Frontal cortex (tissue), 4 donors: ENCODE data around the gene OR52A1. TPM values are rescaled to one million over a fixed set of nuclear protein-coding genes. Genes with fewer than 3 reads are reported as not detected.

Experiments used
- DNase-seq, 2 donors: peaks; one replicate each; pipeline ENCODE4 v3.0.0; 2012; ENCODE audit warnings: low spot score in 2 of 2
- FAIRE-seq: peaks from 2 replicates; lab custom pipeline; 2012; peaks lifted over from hg19 to GRCh38; lab: Jason Lieb, UNC
- total RNA-seq: library from RNA; depleted of rRNA; stranded (reverse); fragments of >200 nt; gene quantifications from one replicate; pipeline ENCODE4 v1.2.3, GENCODE V29; 2014
- donor health status: control.
- donor health status: control.
- donor health status: control.

The OR52A1 gene
- total RNA-seq, 1 donor from 2014 or later = under 0.01 TPM

DNA sequence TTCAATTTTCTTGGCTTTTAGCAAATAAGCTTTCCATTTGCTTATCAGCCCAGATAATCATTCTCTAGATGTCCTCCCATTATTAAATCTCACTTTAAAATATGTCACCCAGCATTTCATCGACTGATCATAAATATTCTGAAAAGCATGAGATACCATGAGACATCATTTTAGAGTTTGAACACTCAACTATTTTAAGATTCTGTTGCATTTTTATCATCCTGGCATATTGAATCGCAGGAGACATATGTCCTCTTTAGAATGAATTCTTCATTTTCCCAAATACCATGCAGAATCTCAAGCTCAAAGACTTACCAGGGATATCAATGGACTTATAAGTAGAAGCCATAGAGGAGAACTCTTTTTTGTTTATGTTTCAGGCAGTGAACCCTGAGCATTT, 16.6 kb downstream of the OR52A1 start, which contains the start of gene OR52A5:
Gene OR52A5, minus strand, starts transcription at position 361 of the 400 bp plus-strand sequence. CDS start 5,714 bp downstream, outside the sequence.
- DNase-seq = no peak
- FAIRE-seq = no peak

GRCh38 chr11:5137014-5137413, 17.5 kb downstream of the OR52A1 start:
- DNase-seq (no peak), FAIRE-seq (no peak)

DNA sequence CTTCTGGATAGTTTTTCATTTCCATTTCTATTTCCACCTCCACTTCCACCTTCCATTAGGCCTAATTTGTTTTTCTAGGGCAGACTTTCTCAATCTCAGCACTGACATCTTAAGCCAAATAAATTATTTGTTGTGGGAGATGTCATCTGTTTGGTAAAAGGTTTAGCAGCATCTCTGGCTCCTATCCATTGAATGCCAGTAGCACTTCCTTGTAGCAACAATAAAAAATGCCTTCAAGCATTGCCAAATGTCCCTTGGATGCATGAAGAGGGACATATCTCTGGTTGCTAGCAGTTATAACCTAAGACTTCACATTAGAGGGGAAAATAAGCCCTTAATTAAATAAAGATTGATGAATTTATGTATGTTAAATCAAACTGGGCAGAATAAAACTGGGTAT, 18.3 kb downstream of the OR52A1 start:
- FAIRE-seq (no peak), DNase-seq (no peak)

- DNase-seq (no peak), FAIRE-seq (no peak)
Observed at GRCh38 chr11:5131584-5132335, 22.8 kb downstream of the OR52A1 start.

GRCh38 chr11:5129457-5129877, 25.1 kb downstream of the OR52A1 start:
- no peak for FAIRE-seq

GRCh38 chr11:5124891-5125620, 29.5 kb downstream of the OR52A1 start:
- DNase-seq = no peak
- no peak for FAIRE-seq

More at GRCh38 chr11:5129457-5129877, 25.1 kb downstream of the OR52A1 start:
- DNase-seq = no peak

DNA sequence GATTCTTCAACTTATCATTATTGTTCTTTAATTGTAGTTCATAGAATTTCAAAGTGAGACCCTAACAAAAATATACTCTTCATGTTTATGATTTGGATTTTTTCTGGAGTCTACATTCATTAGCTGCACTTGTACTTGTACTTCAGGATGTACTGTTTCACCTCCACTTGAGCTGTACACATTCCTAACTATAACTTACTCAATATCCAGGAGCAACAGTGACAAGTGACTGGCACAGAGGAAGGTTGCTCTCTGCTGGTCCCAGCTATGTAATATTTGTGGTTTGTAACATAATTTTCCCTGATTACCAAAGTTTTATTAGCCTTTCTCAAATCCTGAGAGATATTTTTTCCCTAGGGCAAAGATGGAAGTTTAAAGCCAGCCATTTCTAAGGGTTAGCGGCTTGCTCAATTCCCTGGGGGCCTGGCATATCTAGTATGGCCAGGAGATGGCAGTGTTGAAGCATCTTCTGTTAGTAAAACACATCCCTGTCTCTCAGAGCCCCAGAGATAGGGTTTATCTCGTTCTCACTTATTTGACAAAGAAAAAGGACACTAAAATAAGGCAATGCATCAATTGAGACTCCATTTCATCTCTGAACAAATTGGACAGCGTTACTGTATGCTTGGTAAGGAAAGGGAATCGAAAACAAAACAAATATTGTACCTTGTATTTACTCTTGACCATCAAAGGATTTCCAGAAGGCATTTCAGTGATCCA, 30.6 kb downstream of the OR52A1 start:
- FAIRE-seq (peak; percentile 13), DNase-seq (no peak)

GRCh38 chr11:5118893-5119292, 35.7 kb downstream of the OR52A1 start:
- no peak for DNase-seq
- FAIRE-seq = no peak

DNA sequence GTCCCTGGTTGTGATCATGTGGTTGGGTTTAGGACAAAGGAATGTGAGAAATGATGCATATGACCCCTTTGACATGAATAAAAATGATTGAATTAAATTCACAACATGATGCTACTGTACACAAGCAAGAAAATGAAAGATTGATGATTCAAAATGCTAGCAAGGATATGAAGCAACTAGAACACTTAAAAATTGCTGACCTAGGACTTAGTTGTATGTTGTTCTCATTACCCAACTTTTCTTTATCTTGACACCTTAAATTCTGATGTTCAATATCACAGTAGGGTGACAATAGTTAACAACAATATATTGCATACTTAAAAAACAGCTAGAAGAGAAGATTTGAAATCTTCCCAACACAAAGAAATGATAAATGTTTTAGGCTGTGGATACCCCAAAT, 37.0 kb downstream of the OR52A1 start:
- FAIRE-seq (no peak), DNase-seq (no peak)

DNA sequence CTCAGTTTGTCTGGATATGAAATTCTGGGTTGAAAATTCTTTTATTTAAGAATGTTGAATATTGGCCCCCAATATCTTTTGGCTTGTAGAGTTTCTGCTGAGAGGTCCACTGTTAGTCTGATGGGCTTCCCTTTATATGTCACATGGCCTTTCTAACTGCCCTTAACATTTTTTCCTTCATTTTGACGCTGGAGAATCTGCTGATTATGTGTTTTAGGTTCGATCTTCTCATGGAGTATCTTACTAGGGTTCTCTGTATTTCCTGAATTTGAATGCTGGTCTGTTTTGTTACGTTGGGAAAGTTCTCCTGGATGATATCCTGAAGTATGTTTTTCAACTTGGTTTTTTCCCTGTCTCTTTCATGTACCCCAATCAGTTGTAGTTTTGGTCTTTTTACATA, 39.2 kb downstream of the OR52A1 start:
- DNase-seq (no peak), FAIRE-seq (no peak)

DNA sequence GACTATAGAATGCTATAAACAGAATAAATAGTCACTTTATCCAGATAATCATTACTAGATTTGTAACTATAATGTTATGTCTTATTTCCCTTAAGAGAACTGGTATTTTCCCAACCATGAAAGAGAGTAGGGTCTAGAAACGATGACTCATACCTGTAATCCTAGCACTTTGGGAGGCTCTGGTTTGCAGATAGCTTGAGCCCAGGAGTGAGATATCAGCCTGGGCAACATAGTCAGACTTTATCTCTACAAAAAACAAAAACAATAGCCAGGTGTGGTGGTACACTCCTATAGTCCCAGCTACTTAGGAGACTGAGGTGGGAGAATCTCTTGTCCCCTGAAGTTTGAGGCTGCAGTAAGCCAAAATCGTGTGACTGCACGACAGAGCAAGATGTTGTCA, 47.3 kb downstream of the OR52A1 start:
- FAIRE-seq (no peak), DNase-seq (no peak)

DNA sequence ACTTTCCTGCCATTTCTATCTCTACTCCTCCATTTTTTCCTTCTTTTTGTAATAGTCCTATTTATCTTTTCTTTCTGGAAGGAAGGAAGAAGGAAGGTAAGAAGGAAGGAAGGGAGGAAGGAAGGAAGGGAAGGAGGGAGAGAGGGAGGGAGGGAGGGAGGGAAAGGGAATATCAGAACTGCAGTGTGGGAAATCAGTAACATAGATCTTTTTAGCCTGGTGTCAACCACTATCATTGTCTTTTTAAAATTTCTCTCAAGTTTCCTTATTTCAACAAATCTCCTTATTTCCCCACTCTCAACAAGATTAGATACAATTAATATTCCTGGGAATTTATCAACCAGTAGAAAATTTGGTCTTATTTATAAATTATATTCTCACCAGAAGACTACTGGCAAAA, 51.5 kb downstream of the OR52A1 start:
- FAIRE-seq (no peak), DNase-seq (no peak)

DNA sequence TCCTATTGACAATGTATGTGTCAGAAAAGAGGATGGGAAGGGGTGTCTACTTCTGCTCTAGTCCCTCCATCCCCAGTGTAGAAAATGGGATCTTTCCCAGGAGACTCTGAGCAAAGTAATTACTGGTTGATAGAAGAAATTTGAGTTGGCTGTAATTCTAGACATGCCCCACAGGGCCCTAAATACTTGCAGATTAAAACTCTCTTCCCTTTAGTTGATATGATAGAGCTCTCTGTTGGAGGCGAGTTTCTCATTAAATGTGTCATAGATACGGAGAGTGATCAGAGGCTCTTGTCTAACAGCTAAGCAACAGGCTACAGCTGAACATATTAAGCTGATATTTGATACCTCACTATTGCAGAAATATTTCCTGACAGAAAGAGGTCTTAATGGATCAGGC, 52.3 kb downstream of the OR52A1 start:
- DNase-seq (no peak), FAIRE-seq (no peak)

DNA sequence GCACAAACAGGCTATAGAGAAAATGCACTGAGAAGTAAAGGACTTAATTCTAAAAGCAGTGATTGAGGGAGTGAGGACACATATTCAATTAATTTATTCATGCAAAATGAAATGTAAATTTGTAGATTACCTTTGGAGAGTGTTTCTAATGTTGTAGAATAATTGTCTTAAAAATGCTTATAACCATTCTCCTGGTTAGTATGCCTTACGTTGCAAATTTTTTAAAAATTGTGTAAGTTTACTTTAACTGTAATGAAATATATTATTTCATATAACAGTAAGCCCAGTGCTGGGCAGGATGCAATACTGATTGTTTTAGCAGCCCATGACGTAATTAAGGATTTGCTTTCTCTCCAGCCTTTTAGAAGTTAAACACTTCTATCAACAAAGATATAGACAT, 58.5 kb downstream of the OR52A1 start:
- no peak for FAIRE-seq

More for the DNA sequence above, 58.5 kb downstream of the OR52A1 start:
- no peak for DNase-seq

Other genes starting within 250 kb of the OR52A1 start
- not detected for gene OR51G2, start 235.4 kb downstream of the OR52A1 start, total RNA-seq
- not detected for gene OR51G1, start 230.4 kb downstream of the OR52A1 start, total RNA-seq
- gene OR51A4, start 207.2 kb downstream of the OR52A1 start, total RNA-seq = not detected
- not detected for gene OR51A2, start 199.0 kb downstream of the OR52A1 start, total RNA-seq
- gene OR51L1, start 159.9 kb downstream of the OR52A1 start, total RNA-seq = not detected
- not detected for gene OR52J3, start 108.2 kb downstream of the OR52A1 start, total RNA-seq
- gene OR52E2, start 95.1 kb downstream of the OR52A1 start, total RNA-seq = not detected
- gene OR52E1, start 85.2 kb downstream of the OR52A1 start, total RNA-seq = not detected
- not detected for gene OR52A5, start 16.4 kb downstream of the OR52A1 start, total RNA-seq
- gene OR51V1, start 45.9 kb upstream of the OR52A1 start, total RNA-seq = not detected
- 552 TPM for gene HBB, start 72.3 kb upstream of the OR52A1 start, total RNA-seq
- gene HBD, start 79.7 kb upstream of the OR52A1 start, total RNA-seq = not detected
- 2.0 TPM for gene HBG1, start 95.1 kb upstream of the OR52A1 start, total RNA-seq
- 2,646 TPM for gene HBG2, start 100.0 kb upstream of the OR52A1 start, total RNA-seq
- gene HBE1, start 115.2 kb upstream of the OR52A1 start, total RNA-seq = 15.1 TPM
- 0.41 TPM for gene OR51B4, start 147.2 kb upstream of the OR52A1 start, total RNA-seq
- gene OR51B2, start 169.5 kb upstream of the OR52A1 start, total RNA-seq = 0.41 TPM
- gene OR51B5, start 188.8 kb upstream of the OR52A1 start, total RNA-seq = 0.82 TPM
- gene OR51B6, start 196.8 kb upstream of the OR52A1 start, total RNA-seq = not detected
- not detected for gene OR51M1, start 229.1 kb upstream of the OR52A1 start, total RNA-seq